Liver (tissue), 9 donors: ENCODE measurements around the gene UBR4. TPM values are rescaled to one million over a fixed set of nuclear protein-coding genes. Genes with fewer than 3 reads are reported as not detected.
A peak's percentile ranks its signal among the peaks of the same experiment; 100 is the strongest.

Experiments
- DNase-seq: peaks from one replicate; pipeline ENCODE4 v3.0.0-alpha.2; 2017; ENCODE audit warnings: low spot score
- H3K27ac ChIP-seq, 2 donors: one replicate each; pipeline ENCODE4 v1.7.0; 2013; ENCODE audit warnings: inconsistent platforms in 2 of 2, low read length in 2 of 2, control low read depth in 1 of 2, low read depth in 1 of 2, mild to moderate bottlenecking in 1 of 2
- H3K27me3 ChIP-seq, 4 donors: one replicate each; pipeline versions ENCODE4 v1.6.1 to v1.7.0; 2013; ENCODE audit warnings: low read length in 3 of 4, inconsistent platforms in 1 of 4, mild to moderate bottlenecking in 1 of 4, moderate library complexity in 1 of 4; ENCODE audit not compliant: control insufficient read depth in 4 of 4, insufficient read depth in 4 of 4
- H3K36me3 ChIP-seq, 4 donors: one replicate each; pipeline versions ENCODE4 v1.6.1 to v1.7.0; 2013; ENCODE audit warnings: low read length in 3 of 4, mild to moderate bottlenecking in 3 of 4, low read depth in 1 of 4, moderate library complexity in 1 of 4; ENCODE audit not compliant: control insufficient read depth in 4 of 4, insufficient read depth in 3 of 4
- H3K4me1 ChIP-seq, 4 donors: one replicate each; pipeline versions ENCODE4 v1.6.1 to v1.7.0; 2013; ENCODE audit warnings: low read length in 3 of 4, mild to moderate bottlenecking in 3 of 4, moderate library complexity in 1 of 4; ENCODE audit not compliant: control insufficient read depth in 4 of 4, insufficient read depth in 4 of 4
- H3K4me3 ChIP-seq, 3 donors: one replicate each; pipeline versions ENCODE4 v1.6.1 to v1.7.0; 2013; ENCODE audit warnings: low read length in 3 of 3, control low read depth in 1 of 3, low read depth in 1 of 3, mild to moderate bottlenecking in 1 of 3
- H3K9ac ChIP-seq, 2 donors: one replicate each; pipeline ENCODE4 v1.7.0; 2013; ENCODE audit warnings: low read length in 2 of 2, mild to moderate bottlenecking in 2 of 2, moderate library complexity in 2 of 2, control low read depth in 1 of 2, low read depth in 1 of 2
- H3K9me3 ChIP-seq, 4 donors: one replicate each; pipeline versions ENCODE4 v1.6.1 to v1.7.0; 2013; ENCODE audit warnings: low read length in 3 of 4; ENCODE audit not compliant: control insufficient read depth in 4 of 4
- CTCF ChIP-seq: fragments of 150-350 bp; IDR thresholded peaks from 2 replicates; pipeline ENCODE4 v1.5.1; 2017; ENCODE audit warnings: improper control_type of control experiment, low read depth, low read length; ENCODE audit not compliant: missing input control
- FOXA1 ChIP-seq: IDR thresholded peaks from 2 replicates; pipeline ENCODE4 v1.6.1; 2016; ENCODE audit warnings: antibody characterized with exemption
- HNF4A ChIP-seq, 2 donors: conservative IDR thresholded peaks; 2 replicates each; pipeline ENCODE4 v1.6.1; 2016; ENCODE audit warnings: antibody characterized with exemption in 2 of 2, mild to moderate bottlenecking in 2 of 2
- HNF4G ChIP-seq: IDR thresholded peaks from 2 replicates; pipeline ENCODE4 v1.6.1; 2016; ENCODE audit warnings: antibody characterized with exemption
- JUND ChIP-seq, 2 donors: IDR thresholded peaks; 2 replicates each; pipeline ENCODE4 v1.6.1; 2016; ENCODE audit warnings: antibody characterized with exemption in 2 of 2
- MAX ChIP-seq: IDR thresholded peaks from 2 replicates; pipeline ENCODE4 v1.6.1; 2016; ENCODE audit warnings: antibody characterized with exemption
- NR2F2 ChIP-seq: IDR thresholded peaks from 2 replicates; pipeline ENCODE4 v1.6.1; 2016; ENCODE audit warnings: antibody characterized with exemption
- RAD21 ChIP-seq, 2 donors: IDR thresholded peaks; 2 replicates each; pipeline ENCODE4 v1.6.1; 2016; ENCODE audit warnings: antibody characterized with exemption in 2 of 2, mild to moderate bottlenecking in 2 of 2
- REST ChIP-seq: IDR thresholded peaks from 2 replicates; pipeline ENCODE4 v1.6.1; 2016; ENCODE audit warnings: antibody characterized with exemption, mild to moderate bottlenecking
- SP1 ChIP-seq: IDR thresholded peaks from 2 replicates; pipeline ENCODE4 v1.6.1; 2018; ENCODE audit warnings: antibody characterized with exemption, mild to moderate bottlenecking
- TAF1 ChIP-seq: conservative IDR thresholded peaks from 2 replicates; pipeline ENCODE4 v1.6.1; 2016; ENCODE audit warnings: antibody characterized with exemption, mild to moderate bottlenecking
- YY1 ChIP-seq: IDR thresholded peaks from 2 replicates; pipeline ENCODE4 v1.6.1; 2016; ENCODE audit warnings: antibody characterized with exemption, mild to moderate bottlenecking
- ZBTB33 ChIP-seq: IDR thresholded peaks from 2 replicates; pipeline ENCODE4 v1.6.1; 2016; ENCODE audit warnings: antibody characterized with exemption
- WGBS: extraction: QIAGEN DNeasy Blood & Tissue Kit; methylation state at CpG from one replicate; pipeline ENCODE4 v1.1.7; 2013; 5-methylcytosine and 5-hydroxymethylcytosine counted together
- polyA plus RNA-seq, 2 donors: library from polyadenylated mRNA; stranded (reverse) in 1 of 2; unstranded in 1 of 2; fragments of 200-250 nt in 1 of 2; fragments of >200 nt in 1 of 2; fragmentation: Nextera tagmentation in 1 of 2; extraction: Ambion mirVana in 1 of 2; gene quantifications; one replicate each; pipeline versions ENCODE4 v1.2.1 to v1.2.3, GENCODE V29; 2013 to 2015
- total RNA-seq, 2 donors: library from RNA; depleted of rRNA; stranded (reverse); fragments of >200 nt; gene quantifications; one replicate each; pipeline ENCODE4 v1.2.3, GENCODE V29; 2014
- donor health status: healthy.
- donor health status: healthy.
- donor health status: healthy.
- donor health status: healthy.
- donor health status: healthy.

UBR4 gene
- total and polyA plus RNA-seq, 4 donors: 45.4 to 156 (median 86.9) TPM

GRCh38 chr1:19209439-19209989, 552 bp downstream of the UBR4 start:
- Histone ChIP-seq H3K36me3 (peaks cover 0 to 9% (median 5%) of the 10 kb centered on the region in 4 donors), H3K27me3 (no peaks in the 10 kb centered on the region), H3K27ac (peak overlapping the region; percentile 86 to 90), H3K9ac (peak overlapping the region; percentile 70 to 94), H3K4me1 (peaks cover 7 to 45% (median 33%) of the 10 kb centered on the region in 4 donors), H3K4me3 (peak overlapping the region; percentile 90 to 98 (median 93)), H3K9me3 (no peaks in the 10 kb centered on the region)
- peak; percentile 68 for DNase-seq
- WGBS: under 1% methylated on average over 28 of the region's 28 CpGs
- TF ChIP-seq HNF4A (conservative IDR thresholded peaks at IDR 0.05) (no peak), NR2F2 (peak; percentile 13)

GRCh38 chr1:19208710-19209438, 1.2 kb downstream of the UBR4 start:
- no peak for TF ChIP-seq FOXA1
- no peak for TF ChIP-seq YY1
- TF ChIP-seq CTCF: no peak
- TF ChIP-seq HNF4A (conservative IDR thresholded peaks at IDR 0.05): no peak
- no peak for TF ChIP-seq RAD21 (IDR thresholded peaks at IDR 0.05)
- no peak for TF ChIP-seq TAF1
- TF ChIP-seq SP1: no peak
- TF ChIP-seq JUND (IDR thresholded peaks at IDR 0.05): no peak
- TF ChIP-seq REST: no peak
- no peak for TF ChIP-seq MAX
- TF ChIP-seq HNF4G: no peak
- TF ChIP-seq ZBTB33: no peak
- Histone ChIP-seq H3K4me1 (peaks cover 7 to 45% (median 33%) of the 10 kb centered on the region in 4 donors), H3K27me3 (no peaks in the 10 kb centered on the region), H3K9ac (peak overlapping the region; percentile 70 to 94), H3K27ac (peak overlapping the region; percentile 86 to 90), H3K36me3 (peaks cover 0 to 6% (median 2%) of the 10 kb centered on the region in 4 donors), H3K9me3 (no peaks in the 10 kb centered on the region), H3K4me3 (peak overlapping the region; percentile 90 to 98 (median 93))
- 13% methylated on average over 8 of the region's 8 CpGs for WGBS
- DNase-seq: no peak
